ENCODE results near the gene CTDSPL. TPM values are rescaled to one million over a fixed set of nuclear protein-coding genes. Genes with fewer than 3 reads are reported as not detected.

Gene CTDSPL
- total and polyA plus RNA-seq, 2 of the 13 experiments (the other 11 are each of a cell fraction or from before 2014, with no cell fraction given), result 26.1 to 142 TPM

GRCh38 chr3:37967260-37967881 lies 105.7 kb downstream of the CTDSPL start (continued):
- TF ChIP-seq GATAD2A (CRISPR knock-in tag; IDR thresholded peaks at IDR 0.05) (peak; percentile 42; the same call in 1 of the 2 replicates), SALL1 (CRISPR knock-in tag; IDR thresholded peaks at IDR 0.05) (0 out of 2 replicates have a peak, but pooled peaks have one; percentile 30), ZNF878 (CRISPR knock-in tag; IDR thresholded peaks at IDR 0.05) (no peak), ZNF496 (CRISPR knock-in tag; IDR thresholded peaks at IDR 0.05; ENCODE audit: insufficient replicate concordance) (no peak), JUNB (CRISPR knock-in tag; IDR thresholded peaks at IDR 0.05; ENCODE audit: borderline replicate concordance) (no peak), SP140L (CRISPR knock-in tag; IDR thresholded peaks at IDR 0.05; ENCODE audit: borderline replicate concordance) (no peak), ZNF296 (CRISPR knock-in tag; conservative IDR thresholded peaks at IDR 0.05) (no peak), FOXC1 (CRISPR knock-in tag; IDR thresholded peaks at IDR 0.05; ENCODE audit: borderline replicate concordance) (0 out of 2 replicates have a peak, but pooled peaks have one; percentile 23), ZBTB38 (CRISPR knock-in tag; IDR thresholded peaks at IDR 0.05) (peak; percentile 69; the same call in 1 of the 2 replicates), ZNF619 (CRISPR knock-in tag; IDR thresholded peaks at IDR 0.05) (no peak), HNRNPL (IDR thresholded peaks at IDR 0.05; ENCODE audit: low read depth, low read length) (no peak), AKNA (CRISPR knock-in tag; IDR thresholded peaks at IDR 0.05; ENCODE audit: borderline replicate concordance) (no peak), KLF6 (CRISPR knock-in tag; IDR thresholded peaks at IDR 0.05) (no peak), ZBTB40 (IDR thresholded peaks at IDR 0.05) (no peak), ZBTB40 (CRISPR knock-in tag; IDR thresholded peaks at IDR 0.05) (no peak)

Data from HepG2 (cell line).